GM12878 (cell line): ENCODE measurements around the gene AKR1A1. TPM values are rescaled to one million over a fixed set of nuclear protein-coding genes. Genes with fewer than 3 reads are reported as not detected.

ENCODE experiments used
- CHD4 ChIP-seq: fragments of 200-600 bp; sonication (generic); IDR thresholded peaks from 2 replicates; pipeline ENCODE4 v1.6.1; 2016; ENCODE audit warnings: mild to moderate bottlenecking
- HCFC1 ChIP-seq: fragments of 150-350 bp; IDR thresholded peaks from 2 replicates; pipeline ENCODE4 v1.6.1; 2014; ENCODE audit warnings: low read length
- HDGF ChIP-seq: fragments of 450-650 bp; IDR thresholded peaks from 2 replicates; pipeline ENCODE4 v1.6.1; 2016; ENCODE audit warnings: antibody characterized with exemption
- JUNB ChIP-seq: IDR thresholded peaks from 2 replicates; pipeline ENCODE4 v1.6.1; 2016; ENCODE audit warnings: antibody characterized with exemption, mild to moderate bottlenecking
- MTA3 ChIP-seq: IDR thresholded peaks from 2 replicates; pipeline ENCODE4 v1.6.1; 2012; ENCODE audit warnings: low read length, inconsistent platforms, borderline replicate concordance
- NR2C1 ChIP-seq: fragments of 450-650 bp; IDR thresholded peaks from 2 replicates; pipeline ENCODE4 v1.6.1; 2017; ENCODE audit warnings: antibody characterized with exemption, mild to moderate bottlenecking, moderate library complexity
- PML ChIP-seq: IDR thresholded peaks from 2 replicates; pipeline ENCODE4 v1.6.1; 2012; ENCODE audit warnings: low read length, inconsistent platforms
- RUNX3 ChIP-seq: IDR thresholded peaks from 2 replicates; pipeline ENCODE4 v1.6.1; 2012; ENCODE audit warnings: low read length, inconsistent platforms
- SREBF2 ChIP-seq: IDR thresholded peaks from 2 replicates; pipeline ENCODE4 v1.6.1; 2012; ENCODE audit warnings: mild to moderate bottlenecking, low read length
- SRF ChIP-seq, 2 experiments: IDR thresholded peaks; 2 replicates each; pipeline ENCODE4 v1.6.1; 2011; ENCODE audit warnings: low read depth in 2 of 2, low read length in 2 of 2, mild to moderate bottlenecking in 1 of 2, moderate library complexity in 1 of 2
- WRNIP1 ChIP-seq: IDR thresholded peaks from 2 replicates; pipeline ENCODE4 v1.6.1; 2011; ENCODE audit warnings: low read depth, low read length, improper control_type of control experiment, borderline replicate concordance
- ZNF217 ChIP-seq: fragments of 450-650 bp; IDR thresholded peaks from 2 replicates; pipeline ENCODE4 v1.6.1; 2017; ENCODE audit warnings: antibody characterized with exemption, mild to moderate bottlenecking
- polyA plus RNA-seq, 11 experiments: library from polyadenylated mRNA; depleted of rRNA in 4 of 11; unstranded in 6 of 11; stranded (reverse) in 5 of 11; fragments of >200 nt; fragmentation: Nextera tagmentation in 4 of 11; fragmentation: Illumina TruSeq in 1 of 11; extraction: Ambion mirVana in 4 of 11; extraction: Trizol in 1 of 11; gene quantifications; 1 replicate in 1 of 11; 2 replicates in 10 of 11; pipeline versions ENCODE4 v1.2.1 to v1.2.3, GENCODE V29; 2011 to 2016; ENCODE audit warnings: inconsistent platforms in 2 of 11, missing spikeins in 2 of 11, low read depth in 1 of 11
- total RNA-seq, 4 experiments: library from RNA; depleted of rRNA in 3 of 4; stranded (reverse); fragments of >200 nt in 3 of 4; fragmentation: Illumina TruSeq in 1 of 4; extraction: Trizol in 1 of 4; gene quantifications; 2 replicates each; pipeline versions ENCODE4 v1.2.1 to v1.2.3, GENCODE V29; 2013 to 2021
- TF ChIP-seq, protein P1 (sequence below): fragments of 150-350 bp; IDR thresholded peaks from 2 replicates; pipeline ENCODE4 v1.6.1; 2016; ENCODE audit warnings: low read depth, low read length
- TF ChIP-seq, protein P2 (sequence below): fragments of 450-650 bp; IDR thresholded peaks from 2 replicates; pipeline ENCODE4 v1.6.1; 2017; ENCODE audit warnings: mild to moderate bottlenecking, moderate library complexity
- TF ChIP-seq, protein P3 (sequence below): IDR thresholded peaks from 2 replicates; pipeline ENCODE4 v1.6.1; 2011; ENCODE audit warnings: low read depth, low read length, improper control_type of control experiment, borderline replicate concordance
- TF ChIP-seq, protein P4 (sequence below): fragments of 450-650 bp; IDR thresholded peaks from 2 replicates; pipeline ENCODE4 v1.6.1; 2018; ENCODE audit warnings: mild to moderate bottlenecking, low read depth, moderate library complexity; ENCODE audit not compliant: partially characterized antibody
- TF ChIP-seq, protein P5 (sequence below): IDR thresholded peaks from 2 replicates; pipeline ENCODE4 v1.6.1; 2011; ENCODE audit warnings: borderline replicate concordance, low read depth, mild to moderate bottlenecking, moderate library complexity, low read length; ENCODE audit not compliant: insufficient read depth, poor library complexity, severe bottlenecking

AKR1A1 gene
- total and polyA plus RNA-seq, 10 of the 15 experiments (the other 5 are each of a cell fraction or from before 2014, with no cell fraction given) = 187 to 335 (median 241) TPM

DNA sequence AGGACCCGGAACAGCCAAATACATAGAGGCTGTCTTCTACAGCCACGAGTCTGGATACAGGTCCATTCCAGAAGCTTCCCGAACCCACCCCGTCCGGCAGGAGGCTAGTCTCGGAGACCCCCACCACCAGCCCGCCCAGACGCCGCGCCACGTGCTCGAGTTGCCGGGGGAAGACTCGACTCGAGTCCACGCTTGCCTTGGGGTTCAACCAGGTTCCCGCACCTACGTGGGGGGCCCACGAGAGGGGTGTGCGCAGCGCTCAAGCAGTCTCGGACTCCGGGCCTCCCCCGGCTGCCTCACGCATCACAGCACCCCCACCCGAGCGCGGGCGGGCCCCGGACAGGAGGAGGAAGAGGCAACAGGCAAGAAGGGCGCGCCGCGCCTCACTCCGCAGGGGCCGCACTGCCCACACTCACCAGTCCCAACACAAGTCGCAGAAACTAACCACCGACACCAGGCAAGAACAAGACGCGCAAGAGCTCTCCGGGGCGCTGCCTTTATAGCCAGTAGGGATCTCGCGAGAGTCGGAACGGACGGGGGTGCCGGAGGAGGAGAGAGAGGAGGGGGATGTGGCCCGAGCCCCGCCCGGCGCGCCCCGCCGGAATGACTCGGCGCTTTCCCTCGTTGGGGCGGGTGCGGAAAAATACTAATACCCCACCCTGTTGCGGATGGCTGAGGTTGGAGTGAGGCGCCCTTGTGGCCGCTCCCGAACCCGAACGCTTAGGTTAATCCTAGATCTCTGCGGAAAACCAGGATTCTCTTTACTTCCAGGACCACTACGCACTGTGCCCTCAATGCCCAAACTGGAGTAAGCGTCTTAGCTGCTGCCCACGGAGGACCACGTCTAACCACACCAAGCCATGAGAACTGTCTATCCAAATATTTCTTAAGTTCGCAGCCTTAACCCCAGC, 29.0 kb upstream of the AKR1A1 start, which contains the start of gene PRDX1 (continued):
- TF ChIP-seq, protein P1, sequence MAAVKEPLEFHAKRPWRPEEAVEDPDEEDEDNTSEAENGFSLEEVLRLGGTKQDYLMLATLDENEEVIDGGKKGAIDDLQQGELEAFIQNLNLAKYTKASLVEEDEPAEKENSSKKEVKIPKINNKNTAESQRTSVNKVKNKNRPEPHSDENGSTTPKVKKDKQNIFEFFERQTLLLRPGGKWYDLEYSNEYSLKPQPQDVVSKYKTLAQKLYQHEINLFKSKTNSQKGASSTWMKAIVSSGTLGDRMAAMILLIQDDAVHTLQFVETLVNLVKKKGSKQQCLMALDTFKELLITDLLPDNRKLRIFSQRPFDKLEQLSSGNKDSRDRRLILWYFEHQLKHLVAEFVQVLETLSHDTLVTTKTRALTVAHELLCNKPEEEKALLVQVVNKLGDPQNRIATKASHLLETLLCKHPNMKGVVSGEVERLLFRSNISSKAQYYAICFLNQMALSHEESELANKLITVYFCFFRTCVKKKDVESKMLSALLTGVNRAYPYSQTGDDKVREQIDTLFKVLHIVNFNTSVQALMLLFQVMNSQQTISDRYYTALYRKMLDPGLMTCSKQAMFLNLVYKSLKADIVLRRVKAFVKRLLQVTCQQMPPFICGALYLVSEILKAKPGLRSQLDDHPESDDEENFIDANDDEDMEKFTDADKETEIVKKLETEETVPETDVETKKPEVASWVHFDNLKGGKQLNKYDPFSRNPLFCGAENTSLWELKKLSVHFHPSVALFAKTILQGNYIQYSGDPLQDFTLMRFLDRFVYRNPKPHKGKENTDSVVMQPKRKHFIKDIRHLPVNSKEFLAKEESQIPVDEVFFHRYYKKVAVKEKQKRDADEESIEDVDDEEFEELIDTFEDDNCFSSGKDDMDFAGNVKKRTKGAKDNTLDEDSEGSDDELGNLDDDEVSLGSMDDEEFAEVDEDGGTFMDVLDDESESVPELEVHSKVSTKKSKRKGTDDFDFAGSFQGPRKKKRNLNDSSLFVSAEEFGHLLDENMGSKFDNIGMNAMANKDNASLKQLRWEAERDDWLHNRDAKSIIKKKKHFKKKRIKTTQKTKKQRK = no peak
- TF ChIP-seq RUNX3 = peak; percentile 84
- peak; percentile 34; the same call in 1 of the 2 replicates for TF ChIP-seq JUNB
- TF ChIP-seq ZNF217 = no peak
- no peak for TF ChIP-seq NR2C1
- TF ChIP-seq, protein P2, sequence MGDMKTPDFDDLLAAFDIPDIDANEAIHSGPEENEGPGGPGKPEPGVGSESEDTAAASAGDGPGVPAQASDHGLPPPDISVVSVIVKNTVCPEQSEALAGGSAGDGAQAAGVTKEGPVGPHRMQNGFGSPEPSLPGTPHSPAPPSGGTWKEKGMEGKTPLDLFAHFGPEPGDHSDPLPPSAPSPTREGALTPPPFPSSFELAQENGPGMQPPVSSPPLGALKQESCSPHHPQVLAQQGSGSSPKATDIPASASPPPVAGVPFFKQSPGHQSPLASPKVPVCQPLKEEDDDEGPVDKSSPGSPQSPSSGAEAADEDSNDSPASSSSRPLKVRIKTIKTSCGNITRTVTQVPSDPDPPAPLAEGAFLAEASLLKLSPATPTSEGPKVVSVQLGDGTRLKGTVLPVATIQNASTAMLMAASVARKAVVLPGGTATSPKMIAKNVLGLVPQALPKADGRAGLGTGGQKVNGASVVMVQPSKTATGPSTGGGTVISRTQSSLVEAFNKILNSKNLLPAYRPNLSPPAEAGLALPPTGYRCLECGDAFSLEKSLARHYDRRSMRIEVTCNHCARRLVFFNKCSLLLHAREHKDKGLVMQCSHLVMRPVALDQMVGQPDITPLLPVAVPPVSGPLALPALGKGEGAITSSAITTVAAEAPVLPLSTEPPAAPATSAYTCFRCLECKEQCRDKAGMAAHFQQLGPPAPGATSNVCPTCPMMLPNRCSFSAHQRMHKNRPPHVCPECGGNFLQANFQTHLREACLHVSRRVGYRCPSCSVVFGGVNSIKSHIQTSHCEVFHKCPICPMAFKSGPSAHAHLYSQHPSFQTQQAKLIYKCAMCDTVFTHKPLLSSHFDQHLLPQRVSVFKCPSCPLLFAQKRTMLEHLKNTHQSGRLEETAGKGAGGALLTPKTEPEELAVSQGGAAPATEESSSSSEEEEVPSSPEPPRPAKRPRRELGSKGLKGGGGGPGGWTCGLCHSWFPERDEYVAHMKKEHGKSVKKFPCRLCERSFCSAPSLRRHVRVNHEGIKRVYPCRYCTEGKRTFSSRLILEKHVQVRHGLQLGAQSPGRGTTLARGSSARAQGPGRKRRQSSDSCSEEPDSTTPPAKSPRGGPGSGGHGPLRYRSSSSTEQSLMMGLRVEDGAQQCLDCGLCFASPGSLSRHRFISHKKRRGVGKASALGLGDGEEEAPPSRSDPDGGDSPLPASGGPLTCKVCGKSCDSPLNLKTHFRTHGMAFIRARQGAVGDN = peak; percentile 94
- 0 out of 2 replicates have a peak, but pooled peaks have one; percentile 55 for TF ChIP-seq HDGF
- no peak for TF ChIP-seq MTA3
- TF ChIP-seq WRNIP1 = no peak
- TF ChIP-seq, protein P3, sequence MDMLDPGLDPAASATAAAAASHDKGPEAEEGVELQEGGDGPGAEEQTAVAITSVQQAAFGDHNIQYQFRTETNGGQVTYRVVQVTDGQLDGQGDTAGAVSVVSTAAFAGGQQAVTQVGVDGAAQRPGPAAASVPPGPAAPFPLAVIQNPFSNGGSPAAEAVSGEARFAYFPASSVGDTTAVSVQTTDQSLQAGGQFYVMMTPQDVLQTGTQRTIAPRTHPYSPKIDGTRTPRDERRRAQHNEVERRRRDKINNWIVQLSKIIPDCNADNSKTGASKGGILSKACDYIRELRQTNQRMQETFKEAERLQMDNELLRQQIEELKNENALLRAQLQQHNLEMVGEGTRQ = no peak
- TF ChIP-seq HCFC1 = peak; percentile 64
- no peak for TF ChIP-seq SREBF2
- TF ChIP-seq, protein P4, sequence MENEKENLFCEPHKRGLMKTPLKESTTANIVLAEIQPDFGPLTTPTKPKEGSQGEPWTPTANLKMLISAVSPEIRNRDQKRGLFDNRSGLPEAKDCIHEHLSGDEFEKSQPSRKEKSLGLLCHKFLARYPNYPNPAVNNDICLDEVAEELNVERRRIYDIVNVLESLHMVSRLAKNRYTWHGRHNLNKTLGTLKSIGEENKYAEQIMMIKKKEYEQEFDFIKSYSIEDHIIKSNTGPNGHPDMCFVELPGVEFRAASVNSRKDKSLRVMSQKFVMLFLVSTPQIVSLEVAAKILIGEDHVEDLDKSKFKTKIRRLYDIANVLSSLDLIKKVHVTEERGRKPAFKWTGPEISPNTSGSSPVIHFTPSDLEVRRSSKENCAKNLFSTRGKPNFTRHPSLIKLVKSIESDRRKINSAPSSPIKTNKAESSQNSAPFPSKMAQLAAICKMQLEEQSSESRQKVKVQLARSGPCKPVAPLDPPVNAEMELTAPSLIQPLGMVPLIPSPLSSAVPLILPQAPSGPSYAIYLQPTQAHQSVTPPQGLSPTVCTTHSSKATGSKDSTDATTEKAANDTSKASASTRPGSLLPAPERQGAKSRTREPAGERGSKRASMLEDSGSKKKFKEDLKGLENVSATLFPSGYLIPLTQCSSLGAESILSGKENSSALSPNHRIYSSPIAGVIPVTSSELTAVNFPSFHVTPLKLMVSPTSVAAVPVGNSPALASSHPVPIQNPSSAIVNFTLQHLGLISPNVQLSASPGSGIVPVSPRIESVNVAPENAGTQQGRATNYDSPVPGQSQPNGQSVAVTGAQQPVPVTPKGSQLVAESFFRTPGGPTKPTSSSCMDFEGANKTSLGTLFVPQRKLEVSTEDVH = no peak
- TF ChIP-seq SRF (IDR thresholded peaks at IDR 0.05; ENCODE audit: low read depth in 2 of 2, low read length in 2 of 2) = 0 out of 4 replicates have a peak, but pooled peaks of 1 of the 2 experiments have one; percentile 21
- TF ChIP-seq CHD4 = no peak
- TF ChIP-seq, protein P5, sequence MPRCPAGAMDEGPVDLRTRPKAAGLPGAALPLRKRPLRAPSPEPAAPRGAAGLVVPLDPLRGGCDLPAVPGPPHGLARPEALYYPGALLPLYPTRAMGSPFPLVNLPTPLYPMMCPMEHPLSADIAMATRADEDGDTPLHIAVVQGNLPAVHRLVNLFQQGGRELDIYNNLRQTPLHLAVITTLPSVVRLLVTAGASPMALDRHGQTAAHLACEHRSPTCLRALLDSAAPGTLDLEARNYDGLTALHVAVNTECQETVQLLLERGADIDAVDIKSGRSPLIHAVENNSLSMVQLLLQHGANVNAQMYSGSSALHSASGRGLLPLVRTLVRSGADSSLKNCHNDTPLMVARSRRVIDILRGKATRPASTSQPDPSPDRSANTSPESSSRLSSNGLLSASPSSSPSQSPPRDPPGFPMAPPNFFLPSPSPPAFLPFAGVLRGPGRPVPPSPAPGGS = peak; percentile 58
- TF ChIP-seq PML = peak; percentile 99
